ENCODE results near the gene TMEM150A. TPM values are rescaled to one million over a fixed set of nuclear protein-coding genes. Genes with fewer than 3 reads are reported as not detected.

Gene TMEM150A
- total RNA-seq, 1 experiment from 2014 or later: 25.3 TPM

DNA sequence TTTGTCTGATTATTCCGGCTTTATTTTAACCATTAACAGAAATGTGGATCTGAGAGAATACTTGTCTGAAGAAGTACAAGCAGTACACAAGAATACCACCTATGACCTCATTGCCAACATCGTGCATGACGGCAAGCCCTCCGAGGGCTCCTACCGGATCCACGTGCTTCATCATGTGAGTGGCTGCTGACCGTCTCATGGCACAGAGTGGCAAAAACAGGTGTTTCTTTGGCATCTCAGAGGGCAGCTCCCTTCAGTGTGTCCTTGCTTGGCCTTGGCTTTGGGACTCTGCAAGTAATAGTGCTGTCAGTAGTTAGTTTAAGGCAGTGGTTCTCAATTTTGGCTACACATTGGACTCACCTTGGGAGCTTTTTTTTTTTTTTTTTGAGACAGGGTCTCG, 42.4 kb upstream of the TMEM150A start:
- Mint-ChIP-seq H3K4me1 (ENCODE audit: low read depth, unreplicated experiment) (peaks cover 11% of the 10 kb centered on the region), H3K36me3 (ENCODE audit: insufficient read depth, unreplicated experiment) (peaks cover 100% of the 10 kb centered on the region), H3K4me3 (ENCODE audit: unreplicated experiment) (no peak overlapping the region), H3K9me3 (ENCODE audit: unreplicated experiment) (no peaks in the 10 kb centered on the region), H3K27me3 (ENCODE audit: insufficient read depth, unreplicated experiment) (no peaks in the 10 kb centered on the region), H3K27ac (ENCODE audit: unreplicated experiment) (no peak overlapping the region)
- ChIA-PET POLR2A (no interaction called here), CTCF (no interaction called here)
- Histone ChIP-seq H3K36me3 (ENCODE audit: control insufficient read depth, insufficient read depth, low read length) (peaks cover 6% of the 10 kb centered on the region), H3K27me3 (replicated peaks; ENCODE audit: control insufficient read depth, insufficient read depth, low read length) (no peaks in the 10 kb centered on the region), H3K9me3 (no peaks in the 10 kb centered on the region), H3K4me1 (0 out of 2 replicates have a peak, but pooled peaks cover 5% of the 10 kb centered on the region), H3K4me3 (ENCODE audit: low read depth, low read length) (no peak overlapping the region)
- intact Hi-C loops (cut with micrococcal nuclease; ENCODE audit: unreplicated experiment): loop anchor here (5.0 kb wide), 1 partner anchor 62 kb away; no protein-coding TSS in a partner anchor
- no TSS peak for BruUV-seq (replicated peaks)
- DNase-seq: no peak
- TF ChIP-seq, protein P1, sequence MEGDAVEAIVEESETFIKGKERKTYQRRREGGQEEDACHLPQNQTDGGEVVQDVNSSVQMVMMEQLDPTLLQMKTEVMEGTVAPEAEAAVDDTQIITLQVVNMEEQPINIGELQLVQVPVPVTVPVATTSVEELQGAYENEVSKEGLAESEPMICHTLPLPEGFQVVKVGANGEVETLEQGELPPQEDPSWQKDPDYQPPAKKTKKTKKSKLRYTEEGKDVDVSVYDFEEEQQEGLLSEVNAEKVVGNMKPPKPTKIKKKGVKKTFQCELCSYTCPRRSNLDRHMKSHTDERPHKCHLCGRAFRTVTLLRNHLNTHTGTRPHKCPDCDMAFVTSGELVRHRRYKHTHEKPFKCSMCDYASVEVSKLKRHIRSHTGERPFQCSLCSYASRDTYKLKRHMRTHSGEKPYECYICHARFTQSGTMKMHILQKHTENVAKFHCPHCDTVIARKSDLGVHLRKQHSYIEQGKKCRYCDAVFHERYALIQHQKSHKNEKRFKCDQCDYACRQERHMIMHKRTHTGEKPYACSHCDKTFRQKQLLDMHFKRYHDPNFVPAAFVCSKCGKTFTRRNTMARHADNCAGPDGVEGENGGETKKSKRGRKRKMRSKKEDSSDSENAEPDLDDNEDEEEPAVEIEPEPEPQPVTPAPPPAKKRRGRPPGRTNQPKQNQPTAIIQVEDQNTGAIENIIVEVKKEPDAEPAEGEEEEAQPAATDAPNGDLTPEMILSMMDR (IDR thresholded peaks at IDR 0.05; ENCODE audit: insufficient read depth in 1 of 2, low read depth in 1 of 2, low read length in 1 of 2, severe bottlenecking in 1 of 2, unreplicated experiment in 1 of 2): no peak

GRCh38 chr2:85642725-85643124, 40.2 kb upstream of the TMEM150A start:
- no peaks in the 10 kb centered on the region for H3K9me3 ChIP-seq
- CTCF ChIA-PET: no interaction called here
- no peaks in the 10 kb centered on the region for H3K27me3 Mint-ChIP-seq (ENCODE audit: insufficient read depth, unreplicated experiment)
- no peak for DNase-seq
- H3K9me3 Mint-ChIP-seq (ENCODE audit: unreplicated experiment): no peaks in the 10 kb centered on the region
- H3K27me3 ChIP-seq (replicated peaks; ENCODE audit: control insufficient read depth, insufficient read depth, low read length): no peaks in the 10 kb centered on the region
- peaks cover 5% of the 10 kb centered on the region for H3K36me3 ChIP-seq (ENCODE audit: control insufficient read depth, insufficient read depth, low read length)
- H3K27ac Mint-ChIP-seq (ENCODE audit: unreplicated experiment): no peak overlapping the region
- no peaks in the 10 kb centered on the region for H3K4me1 ChIP-seq
- POLR2A ChIA-PET: no interaction called here
- TF ChIP-seq, protein P1 (IDR thresholded peaks at IDR 0.05; ENCODE audit: insufficient read depth in 1 of 2, low read depth in 1 of 2, low read length in 1 of 2, severe bottlenecking in 1 of 2, unreplicated experiment in 1 of 2): no peak
- BruUV-seq (replicated peaks): no TSS peak
- H3K4me3 ChIP-seq (ENCODE audit: low read depth, low read length): no peak overlapping the region
- no peaks in the 10 kb centered on the region for H3K4me1 Mint-ChIP-seq (ENCODE audit: low read depth, unreplicated experiment)
- intact Hi-C loops (cut with micrococcal nuclease; ENCODE audit: unreplicated experiment): no loop called here
- peaks cover 100% of the 10 kb centered on the region for H3K36me3 Mint-ChIP-seq (ENCODE audit: insufficient read depth, unreplicated experiment)
- H3K4me3 Mint-ChIP-seq (ENCODE audit: unreplicated experiment): no peak overlapping the region

- DNase-seq: no peak
- peaks cover 7% of the 10 kb centered on the region for H3K36me3 ChIP-seq (ENCODE audit: control insufficient read depth, insufficient read depth, low read length)
- H3K4me3 ChIP-seq (ENCODE audit: low read depth, low read length): no peak overlapping the region
- Mint-ChIP-seq H3K4me3 (ENCODE audit: unreplicated experiment) (no peak overlapping the region), H3K27me3 (ENCODE audit: insufficient read depth, unreplicated experiment) (no peaks in the 10 kb centered on the region), H3K36me3 (ENCODE audit: insufficient read depth, unreplicated experiment) (peaks cover 96% of the 10 kb centered on the region), H3K27ac (ENCODE audit: unreplicated experiment) (no peak overlapping the region), H3K4me1 (ENCODE audit: low read depth, unreplicated experiment) (no peaks in the 10 kb centered on the region), H3K9me3 (ENCODE audit: unreplicated experiment) (no peaks in the 10 kb centered on the region)
- H3K4me1 ChIP-seq: no peaks in the 10 kb centered on the region
- ChIA-PET POLR2A (no interaction called here), CTCF (interaction anchor here (0.6 kb wide), 1 partner anchor 27 kb away, joined by 5 read pairs; no protein-coding TSS in a partner anchor)
- intact Hi-C loops (cut with micrococcal nuclease; ENCODE audit: unreplicated experiment): no loop called here
- BruUV-seq (replicated peaks): no TSS peak
- TF ChIP-seq, protein P1 (IDR thresholded peaks at IDR 0.05; ENCODE audit: insufficient read depth in 1 of 2, low read depth in 1 of 2, low read length in 1 of 2, severe bottlenecking in 1 of 2, unreplicated experiment in 1 of 2): no peak
- no peaks in the 10 kb centered on the region for H3K27me3 ChIP-seq (replicated peaks; ENCODE audit: control insufficient read depth, insufficient read depth, low read length)
- H3K9me3 ChIP-seq: no peaks in the 10 kb centered on the region
Observed at GRCh38 chr2:85635636-85636035, 33.1 kb upstream of the TMEM150A start.
